ENCODE results near the gene AAGAB. TPM values are rescaled to one million over a fixed set of nuclear protein-coding genes. Genes with fewer than 3 reads are reported as not detected.

Gene AAGAB
- total and polyA plus RNA-seq, 12 donors = 12.4 to 63.7 (median 29.2) TPM

- intact Hi-C loops (cut with DNase I) = no loop called here
- Histone ChIP-seq H3K4me1 (replicated peaks in 1 of 2) (peaks cover 0 to 8% of the 10 kb centered on the region in 2 donors), H3K27ac (no peak overlapping the region), H3K36me3 (replicated peaks in 1 of 2) (no peaks in the 10 kb centered on the region), H3K4me3 (no peak overlapping the region), H3K9me3 (replicated peaks in 1 of 3) (no peaks in the 10 kb centered on the region), H3K27me3 (no peaks in the 10 kb centered on the region)
- WGBS, 4 donors = 75 to 85% (median 78%) methylated on average over 5 to 11 of the region's 11 CpGs
- TF ChIP-seq, protein P1, sequence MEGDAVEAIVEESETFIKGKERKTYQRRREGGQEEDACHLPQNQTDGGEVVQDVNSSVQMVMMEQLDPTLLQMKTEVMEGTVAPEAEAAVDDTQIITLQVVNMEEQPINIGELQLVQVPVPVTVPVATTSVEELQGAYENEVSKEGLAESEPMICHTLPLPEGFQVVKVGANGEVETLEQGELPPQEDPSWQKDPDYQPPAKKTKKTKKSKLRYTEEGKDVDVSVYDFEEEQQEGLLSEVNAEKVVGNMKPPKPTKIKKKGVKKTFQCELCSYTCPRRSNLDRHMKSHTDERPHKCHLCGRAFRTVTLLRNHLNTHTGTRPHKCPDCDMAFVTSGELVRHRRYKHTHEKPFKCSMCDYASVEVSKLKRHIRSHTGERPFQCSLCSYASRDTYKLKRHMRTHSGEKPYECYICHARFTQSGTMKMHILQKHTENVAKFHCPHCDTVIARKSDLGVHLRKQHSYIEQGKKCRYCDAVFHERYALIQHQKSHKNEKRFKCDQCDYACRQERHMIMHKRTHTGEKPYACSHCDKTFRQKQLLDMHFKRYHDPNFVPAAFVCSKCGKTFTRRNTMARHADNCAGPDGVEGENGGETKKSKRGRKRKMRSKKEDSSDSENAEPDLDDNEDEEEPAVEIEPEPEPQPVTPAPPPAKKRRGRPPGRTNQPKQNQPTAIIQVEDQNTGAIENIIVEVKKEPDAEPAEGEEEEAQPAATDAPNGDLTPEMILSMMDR (IDR thresholded peaks at IDR 0.05) = no peak
- TF ChIP-seq POLR2A (IDR thresholded peaks at IDR 0.05) = no peak
- peak in 5 of 7 donors; percentile 41 to 70 (median 50) for DNase-seq
Measured at GRCh38 chr15:67175643-67176071, 78.8 kb downstream of the AAGAB start.

GRCh38 chr15:67174864-67175573 is 79.4 kb downstream of the AAGAB start:
- Histone ChIP-seq H3K36me3 (replicated peaks in 1 of 2) (no peaks in the 10 kb centered on the region), H3K4me1 (replicated peaks in 1 of 2) (peaks cover 0 to 8% of the 10 kb centered on the region in 2 donors), H3K9me3 (replicated peaks in 1 of 3) (no peaks in the 10 kb centered on the region), H3K27ac (no peak overlapping the region), H3K27me3 (no peaks in the 10 kb centered on the region), H3K4me3 (no peak overlapping the region)
- intact Hi-C loops (cut with DNase I) = no loop called here
- TF ChIP-seq, protein P1 (IDR thresholded peaks at IDR 0.05) = no peak
- no peak for TF ChIP-seq POLR2A (IDR thresholded peaks at IDR 0.05)
- no peak for DNase-seq
- WGBS, 4 donors = 85 to 93% (median 91%) methylated on average over 9 of the region's 9 CpGs

- WGBS, 4 donors = 84 to 96% (median 95%) methylated on average over 3 of the region's 3 CpGs
- Histone ChIP-seq H3K36me3 (replicated peaks in 1 of 2) (no peaks in the 10 kb centered on the region), H3K27ac (no peak overlapping the region), H3K9me3 (replicated peaks in 1 of 3) (no peaks in the 10 kb centered on the region), H3K4me1 (replicated peaks in 1 of 2) (peaks cover 0 to 8% of the 10 kb centered on the region in 2 donors), H3K27me3 (no peaks in the 10 kb centered on the region), H3K4me3 (no peak overlapping the region)
- intact Hi-C loops (cut with DNase I) = no loop called here
- no peak for DNase-seq
- TF ChIP-seq POLR2A (IDR thresholded peaks at IDR 0.05) = no peak
Measured at GRCh38 chr15:67174446-67174845, 80.0 kb downstream of the AAGAB start.

DNA sequence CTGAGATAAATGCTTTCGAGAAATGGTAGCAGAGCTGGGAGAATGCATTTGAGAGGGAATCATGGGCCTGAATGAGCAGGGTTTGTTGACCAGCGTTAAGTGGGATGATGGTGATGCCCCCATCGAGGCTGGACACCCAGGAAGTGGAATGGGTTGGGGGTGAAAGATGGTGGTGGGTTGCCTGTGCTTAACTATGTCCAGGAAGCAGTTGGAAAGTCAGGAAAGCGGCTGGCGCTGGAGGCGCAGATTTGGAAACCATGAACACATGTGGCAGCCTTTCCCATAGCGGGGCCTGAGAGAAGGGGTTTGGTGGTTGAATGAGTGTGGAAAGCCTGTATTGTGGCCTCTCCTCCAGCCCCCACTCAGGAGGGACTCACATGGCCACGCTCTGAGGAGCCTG is 80.7 kb downstream of the AAGAB start:
- WGBS, 4 donors = 96 to 98% (median 98%) methylated on average over 8 of the region's 8 CpGs
- no peak for DNase-seq
- Histone ChIP-seq H3K27ac (no peak overlapping the region), H3K36me3 (replicated peaks in 1 of 2) (no peaks in the 10 kb centered on the region), H3K4me3 (no peak overlapping the region), H3K9me3 (replicated peaks in 1 of 3) (no peaks in the 10 kb centered on the region), H3K27me3 (no peaks in the 10 kb centered on the region), H3K4me1 (replicated peaks in 1 of 2) (peaks cover 0 to 8% of the 10 kb centered on the region in 2 donors)
- no peak for TF ChIP-seq POLR2A (IDR thresholded peaks at IDR 0.05)
- TF ChIP-seq, protein P1 (IDR thresholded peaks at IDR 0.05) = no peak
- intact Hi-C loops (cut with DNase I) = no loop called here

DNA sequence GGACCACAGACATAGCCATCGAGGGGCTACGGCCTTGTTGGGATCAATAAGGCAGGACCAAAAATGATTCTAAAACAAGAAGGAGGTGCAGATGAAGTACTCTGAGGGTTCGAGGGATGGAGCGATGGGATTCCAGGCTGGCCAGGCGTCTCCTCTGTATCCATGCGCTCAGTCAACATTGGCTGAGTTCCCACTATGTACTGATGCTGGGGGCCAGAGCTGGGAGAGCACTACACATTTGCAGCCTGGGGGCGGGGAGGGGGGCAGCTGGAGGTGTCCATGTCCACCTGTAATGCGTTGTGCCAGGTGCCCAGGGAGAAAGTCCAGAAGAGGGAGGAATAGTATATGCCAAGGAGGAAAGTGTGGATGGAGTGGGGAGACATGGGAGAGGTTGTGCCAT is 81.5 kb downstream of the AAGAB start:
- H3K27me3 ChIP-seq = no peaks in the 10 kb centered on the region
- no peak for DNase-seq
- TF ChIP-seq, protein P1 (IDR thresholded peaks at IDR 0.05) = no peak
- no peak for TF ChIP-seq POLR2A (IDR thresholded peaks at IDR 0.05)
- H3K9me3 ChIP-seq (replicated peaks in 1 of 3) = no peaks in the 10 kb centered on the region
- H3K36me3 ChIP-seq (replicated peaks in 1 of 2) = no peaks in the 10 kb centered on the region
- H3K27ac ChIP-seq = no peak overlapping the region
- intact Hi-C loops (cut with DNase I) = no loop called here
- H3K4me3 ChIP-seq = no peak overlapping the region
- H3K4me1 ChIP-seq (replicated peaks in 1 of 2) = peaks cover 0 to 8% of the 10 kb centered on the region in 2 donors
- 84 to 97% (median 90%) methylated on average over 8 of the region's 8 CpGs for WGBS, 4 donors
